Peyer's patch (tissue), 4 donors: ENCODE measurements around the gene CACNA2D3. TPM values are rescaled to one million over a fixed set of nuclear protein-coding genes. Genes with fewer than 3 reads are reported as not detected.

Source experiments
- DNase-seq, 3 donors: peaks; one replicate each; pipeline ENCODE4 v3.0.0-alpha.2; 2017 to 2019
- H3K27ac ChIP-seq, 4 donors: fragments of 200-600 bp; sonication (generic); one replicate each; pipeline ENCODE4 v1.5.1; 2016 to 2019
- H3K27me3 ChIP-seq, 2 donors: fragments of 200-600 bp; sonication (generic); one replicate each; pipeline ENCODE4 v1.5.1; 2019
- H3K36me3 ChIP-seq, 3 donors: fragments of 200-600 bp; sonication (generic); one replicate each; pipeline ENCODE4 v1.5.1; 2016 to 2019
- H3K4me1 ChIP-seq, 4 donors: fragments of 200-600 bp; sonication (generic); one replicate each; pipeline ENCODE4 v1.5.1; 2016 to 2019
- H3K4me3 ChIP-seq, 4 donors: fragments of 200-600 bp; sonication (generic); 1 replicate in 3 of 4; 2 replicates in 1 of 4; pipeline ENCODE4 v1.5.1; 2016 to 2019; ENCODE audit warnings: mild to moderate bottlenecking in 1 of 4
- H3K9me3 ChIP-seq, 4 donors: fragments of 200-600 bp; sonication (generic); one replicate each; pipeline ENCODE4 v1.5.1; 2016 to 2019; ENCODE audit warnings: mild to moderate bottlenecking in 1 of 4
- POLR2A ChIP-seq, 2 donors: fragments of 450-650 bp; IDR thresholded peaks; one replicate each; pipeline ENCODE4 v1.5.1; 2017; ENCODE audit warnings: antibody characterized with exemption in 2 of 2, mild to moderate bottlenecking in 2 of 2, moderate library complexity in 2 of 2
- total RNA-seq, 4 donors: library from RNA; depleted of rRNA; stranded (reverse); fragments of >200 nt; gene quantifications; one replicate each; pipeline ENCODE4 v1.1.0, GENCODE V29; 2016
- TF ChIP-seq, protein P1 (sequence below), 6 experiments: fragments of 450-650 bp in 4 of 6; fragments of 200-600 bp in 2 of 6; sonication (generic) in 1 of 6; IDR thresholded peaks; one replicate each; pipeline ENCODE4 v1.5.1; 2017 to 2019; ENCODE audit warnings: antibody characterized with exemption in 6 of 6, mild to moderate bottlenecking in 3 of 6, moderate library complexity in 1 of 6

Gene CACNA2D3
- total RNA-seq, 4 donors from 2014 or later = 0.27 to 5.0 TPM; not detected in 2

DNA sequence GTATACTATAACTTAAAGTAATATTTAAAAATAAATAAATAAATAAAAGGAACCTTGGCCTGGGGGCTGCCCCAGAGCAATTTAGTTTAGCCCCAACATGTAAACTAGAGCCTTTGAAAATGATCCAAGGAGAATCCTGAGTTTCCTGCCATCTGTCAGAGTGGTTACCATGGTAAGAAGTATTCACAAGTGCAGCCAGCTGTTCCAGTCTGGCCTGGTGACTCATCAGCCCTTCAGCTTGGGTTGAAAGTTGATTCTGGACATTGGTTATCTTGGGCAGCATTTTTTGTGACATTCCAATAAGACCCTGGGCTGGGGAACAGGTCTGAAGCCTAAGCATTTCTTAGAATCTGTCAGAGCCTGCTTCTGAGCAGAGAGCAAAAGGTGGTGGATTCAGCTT lies 878.2 kb downstream of the CACNA2D3 start:
- H3K4me1 ChIP-seq = no peaks in the 10 kb centered on the region
- no peak overlapping the region for H3K27ac ChIP-seq
- TF ChIP-seq POLR2A (IDR thresholded peaks at IDR 0.05) = no peak
- TF ChIP-seq, protein P1, sequence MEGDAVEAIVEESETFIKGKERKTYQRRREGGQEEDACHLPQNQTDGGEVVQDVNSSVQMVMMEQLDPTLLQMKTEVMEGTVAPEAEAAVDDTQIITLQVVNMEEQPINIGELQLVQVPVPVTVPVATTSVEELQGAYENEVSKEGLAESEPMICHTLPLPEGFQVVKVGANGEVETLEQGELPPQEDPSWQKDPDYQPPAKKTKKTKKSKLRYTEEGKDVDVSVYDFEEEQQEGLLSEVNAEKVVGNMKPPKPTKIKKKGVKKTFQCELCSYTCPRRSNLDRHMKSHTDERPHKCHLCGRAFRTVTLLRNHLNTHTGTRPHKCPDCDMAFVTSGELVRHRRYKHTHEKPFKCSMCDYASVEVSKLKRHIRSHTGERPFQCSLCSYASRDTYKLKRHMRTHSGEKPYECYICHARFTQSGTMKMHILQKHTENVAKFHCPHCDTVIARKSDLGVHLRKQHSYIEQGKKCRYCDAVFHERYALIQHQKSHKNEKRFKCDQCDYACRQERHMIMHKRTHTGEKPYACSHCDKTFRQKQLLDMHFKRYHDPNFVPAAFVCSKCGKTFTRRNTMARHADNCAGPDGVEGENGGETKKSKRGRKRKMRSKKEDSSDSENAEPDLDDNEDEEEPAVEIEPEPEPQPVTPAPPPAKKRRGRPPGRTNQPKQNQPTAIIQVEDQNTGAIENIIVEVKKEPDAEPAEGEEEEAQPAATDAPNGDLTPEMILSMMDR (IDR thresholded peaks at IDR 0.05) = no peak
- no peak for DNase-seq
- no peaks in the 10 kb centered on the region for H3K36me3 ChIP-seq
- no peak overlapping the region for H3K4me3 ChIP-seq
- H3K9me3 ChIP-seq = no peaks in the 10 kb centered on the region
- H3K27me3 ChIP-seq = no peaks in the 10 kb centered on the region

DNA sequence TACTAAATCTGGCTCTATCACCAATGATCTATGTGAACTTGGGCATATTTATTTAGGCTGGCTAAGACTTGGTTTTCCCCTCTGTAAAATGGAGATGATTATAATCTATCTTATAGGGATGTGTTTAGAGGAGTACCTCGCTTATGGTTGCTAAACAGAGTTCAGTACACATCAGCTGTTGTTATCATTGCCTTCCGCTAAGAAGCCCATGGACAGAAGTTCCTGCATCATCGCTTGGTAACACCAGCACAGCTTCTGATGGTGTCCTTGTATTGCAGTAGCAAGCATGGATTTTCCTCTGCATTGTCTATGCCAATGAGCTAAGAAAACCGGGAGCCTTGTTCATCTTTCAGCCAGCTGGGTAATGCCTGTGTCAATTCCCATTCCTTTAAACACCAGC lies 878.6 kb downstream of the CACNA2D3 start:
- H3K9me3 ChIP-seq = no peaks in the 10 kb centered on the region
- H3K4me1 ChIP-seq = no peaks in the 10 kb centered on the region
- TF ChIP-seq, protein P1 (IDR thresholded peaks at IDR 0.05) = no peak
- TF ChIP-seq POLR2A (IDR thresholded peaks at IDR 0.05) = no peak
- H3K36me3 ChIP-seq = no peaks in the 10 kb centered on the region
- H3K27me3 ChIP-seq = no peaks in the 10 kb centered on the region
- DNase-seq = no peak
- no peak overlapping the region for H3K4me3 ChIP-seq
- H3K27ac ChIP-seq = no peak overlapping the region

DNA sequence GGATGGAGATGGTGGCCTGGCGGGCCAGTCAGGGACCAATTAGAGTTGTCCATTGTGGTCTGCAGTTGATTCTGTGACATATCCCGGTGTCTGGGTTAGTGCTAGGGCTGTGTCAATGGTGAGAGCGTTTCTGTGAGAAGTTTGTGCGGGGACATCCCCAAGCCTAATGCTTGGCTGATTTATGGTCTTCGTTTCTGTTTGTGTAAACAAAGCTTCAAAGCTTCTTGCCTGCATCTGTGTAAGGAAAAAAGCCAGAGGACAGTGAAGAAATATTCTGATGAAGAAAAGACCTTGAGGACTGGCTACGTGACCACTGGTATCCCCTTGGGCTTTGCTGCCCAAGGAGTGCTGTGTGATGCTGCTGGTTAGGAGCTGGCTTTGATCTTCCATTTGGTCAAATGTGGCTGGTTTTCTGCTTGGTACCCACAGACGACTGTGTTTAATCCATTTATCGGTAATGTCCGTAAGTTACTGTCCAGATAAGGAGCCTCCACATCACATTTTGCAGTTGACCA lies 880.1 kb downstream of the CACNA2D3 start:
- no peak overlapping the region for H3K4me3 ChIP-seq
- TF ChIP-seq POLR2A (IDR thresholded peaks at IDR 0.05) = no peak
- TF ChIP-seq, protein P1 (IDR thresholded peaks at IDR 0.05) = no peak
- H3K27me3 ChIP-seq = no peaks in the 10 kb centered on the region
- no peak overlapping the region for H3K27ac ChIP-seq
- no peaks in the 10 kb centered on the region for H3K36me3 ChIP-seq
- no peaks in the 10 kb centered on the region for H3K9me3 ChIP-seq
- H3K4me1 ChIP-seq = no peaks in the 10 kb centered on the region
- no peak for DNase-seq

DNA sequence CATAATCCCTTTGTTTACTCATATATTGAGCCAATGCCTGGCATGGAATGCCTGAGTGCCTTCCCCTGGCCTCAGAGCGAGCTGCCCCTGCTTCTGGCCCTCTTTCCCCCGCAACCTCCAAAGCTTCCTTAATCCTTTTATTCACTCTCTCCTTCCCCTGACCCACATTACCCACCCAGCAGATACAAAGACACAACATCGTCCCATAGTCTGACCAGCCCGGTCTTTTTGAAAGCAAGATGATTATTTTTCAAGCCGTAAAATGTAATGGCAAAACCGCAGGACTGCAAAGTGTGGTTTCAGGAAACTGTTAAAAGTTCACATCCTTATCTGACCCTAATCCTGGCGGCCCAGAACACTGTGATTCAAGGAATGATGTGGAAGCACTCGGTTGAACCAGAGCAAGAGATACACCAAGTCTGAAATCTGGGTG lies 883.9 kb downstream of the CACNA2D3 start:
- no peaks in the 10 kb centered on the region for H3K4me1 ChIP-seq
- no peaks in the 10 kb centered on the region for H3K36me3 ChIP-seq
- no peaks in the 10 kb centered on the region for H3K9me3 ChIP-seq
- TF ChIP-seq, protein P1 (IDR thresholded peaks at IDR 0.05) = no peak
- TF ChIP-seq POLR2A (IDR thresholded peaks at IDR 0.05) = no peak
- no peak overlapping the region for H3K4me3 ChIP-seq
- no peak for DNase-seq
- no peaks in the 10 kb centered on the region for H3K27me3 ChIP-seq
- H3K27ac ChIP-seq = no peak overlapping the region

DNA sequence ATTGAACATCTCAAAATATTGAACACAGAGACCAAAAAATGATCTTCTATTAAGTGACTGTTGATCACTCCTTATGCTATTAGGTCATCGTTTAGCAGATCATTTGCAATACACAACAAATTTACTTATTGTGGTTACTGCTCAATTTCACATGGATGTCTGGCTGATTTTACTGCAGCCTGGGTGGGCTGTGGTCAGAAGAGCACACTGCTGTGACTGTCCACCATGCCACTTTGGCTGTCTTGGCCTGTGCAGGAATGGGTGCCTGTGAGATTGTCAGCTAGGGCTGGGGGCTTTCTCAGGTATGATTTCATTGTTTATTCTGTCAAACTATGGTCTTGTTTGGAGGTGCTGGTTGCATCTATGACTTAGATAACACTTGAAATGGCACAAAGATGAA lies 885.6 kb downstream of the CACNA2D3 start:
- TF ChIP-seq, protein P1 (IDR thresholded peaks at IDR 0.05) = no peak
- TF ChIP-seq POLR2A (IDR thresholded peaks at IDR 0.05) = no peak
- DNase-seq = no peak
- Histone ChIP-seq H3K4me3 (no peak overlapping the region), H3K27me3 (no peaks in the 10 kb centered on the region), H3K4me1 (no peaks in the 10 kb centered on the region), H3K36me3 (no peaks in the 10 kb centered on the region), H3K9me3 (no peaks in the 10 kb centered on the region), H3K27ac (no peak overlapping the region)

DNA sequence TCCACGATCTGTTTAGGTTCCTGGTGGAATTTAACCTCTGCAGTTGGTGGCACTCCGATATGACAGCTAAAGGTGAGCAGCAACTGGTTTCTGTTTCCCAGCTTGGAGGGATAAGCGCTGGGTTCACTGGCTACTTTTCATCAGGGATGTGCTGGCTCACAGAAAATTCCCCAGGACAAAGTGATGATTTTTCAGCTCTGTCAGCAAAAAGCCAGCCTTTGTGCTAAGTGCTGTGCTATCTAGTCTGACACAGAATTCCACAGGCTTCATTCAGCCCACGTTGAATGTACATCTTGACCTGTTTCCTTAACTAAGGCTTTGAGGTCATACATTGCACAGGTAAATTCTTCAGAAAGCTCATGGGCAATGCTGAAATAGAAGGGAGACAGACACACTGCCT lies 887.0 kb downstream of the CACNA2D3 start:
- Histone ChIP-seq H3K27me3 (no peaks in the 10 kb centered on the region), H3K27ac (no peak overlapping the region), H3K36me3 (no peaks in the 10 kb centered on the region), H3K9me3 (no peaks in the 10 kb centered on the region), H3K4me3 (no peak overlapping the region), H3K4me1 (no peaks in the 10 kb centered on the region)
- TF ChIP-seq, protein P1 (IDR thresholded peaks at IDR 0.05) = no peak
- TF ChIP-seq POLR2A (IDR thresholded peaks at IDR 0.05) = no peak
- DNase-seq = no peak
